ENCODE results near the gene WFDC2.
"Not testable (repeated sequence)": the region's sequence is repeated elsewhere in the genome, so short reads cannot be mapped to it uniquely, and the experiment has no call there.

Gene WFDC2

DNA sequence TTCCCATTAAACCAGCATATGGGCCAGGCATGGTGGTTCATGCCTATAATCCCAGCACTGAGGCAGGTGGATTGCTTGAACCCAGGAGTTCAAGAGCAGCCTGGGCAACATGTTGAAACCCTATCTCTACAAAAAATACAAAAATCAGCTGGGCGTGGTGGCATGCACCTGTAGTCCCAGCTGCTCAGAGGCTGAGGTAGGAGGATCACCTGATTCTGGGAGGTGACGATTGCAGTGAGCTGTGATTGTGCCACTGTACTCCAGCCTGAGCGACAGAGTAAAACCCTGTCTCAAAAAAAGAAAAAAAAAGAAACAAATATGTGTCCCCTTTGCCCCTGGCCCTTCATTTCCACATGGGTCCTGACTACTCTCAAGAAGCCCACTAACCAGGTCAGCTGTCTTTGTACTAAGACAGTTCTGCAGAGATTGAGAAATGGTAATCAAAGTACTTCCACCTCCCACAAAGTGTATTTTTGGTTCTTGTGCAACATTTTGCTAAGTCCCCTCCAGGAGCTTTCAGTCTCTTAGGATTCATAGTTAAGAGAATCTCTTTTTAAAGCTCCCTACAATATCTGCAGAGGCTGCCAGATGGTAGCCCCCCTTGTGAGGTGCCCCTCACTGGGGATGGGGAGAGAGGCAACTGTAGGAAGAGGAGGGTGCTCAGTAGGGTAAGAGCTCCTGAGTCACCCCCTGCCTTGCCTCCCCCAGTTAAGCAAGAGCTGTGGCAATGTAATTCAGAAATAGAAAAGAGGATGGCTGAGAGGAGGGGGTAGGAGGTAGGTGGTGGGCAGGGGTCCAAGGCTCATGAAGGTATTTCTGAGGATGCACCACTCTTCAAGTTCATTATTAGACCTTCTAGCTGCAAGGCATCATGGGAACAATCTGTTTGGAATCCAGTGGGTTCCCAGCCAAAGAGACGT lies 16.5 kb upstream of the WFDC2 start:
- DNase-seq = no peak

DNA sequence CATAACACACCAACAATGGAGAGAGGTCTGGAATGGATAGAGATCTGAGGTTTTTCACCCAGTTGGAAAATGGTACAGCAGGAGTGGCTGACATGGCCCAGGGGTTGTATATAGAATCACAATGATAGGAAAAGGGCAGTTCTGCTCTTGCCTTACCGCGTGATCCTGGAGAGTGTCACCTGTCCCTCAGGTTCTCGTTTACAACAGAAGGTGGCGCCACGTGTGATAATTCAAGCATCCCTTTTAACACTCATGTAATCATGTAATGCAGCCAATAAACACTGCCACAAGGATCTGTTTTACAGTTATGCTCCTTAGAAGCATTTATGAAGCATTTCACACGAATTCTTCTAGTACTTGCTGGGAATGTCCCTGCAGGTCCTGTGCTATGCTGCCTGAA lies 12.9 kb upstream of the WFDC2 start:
- DNase-seq = no peak

DNA sequence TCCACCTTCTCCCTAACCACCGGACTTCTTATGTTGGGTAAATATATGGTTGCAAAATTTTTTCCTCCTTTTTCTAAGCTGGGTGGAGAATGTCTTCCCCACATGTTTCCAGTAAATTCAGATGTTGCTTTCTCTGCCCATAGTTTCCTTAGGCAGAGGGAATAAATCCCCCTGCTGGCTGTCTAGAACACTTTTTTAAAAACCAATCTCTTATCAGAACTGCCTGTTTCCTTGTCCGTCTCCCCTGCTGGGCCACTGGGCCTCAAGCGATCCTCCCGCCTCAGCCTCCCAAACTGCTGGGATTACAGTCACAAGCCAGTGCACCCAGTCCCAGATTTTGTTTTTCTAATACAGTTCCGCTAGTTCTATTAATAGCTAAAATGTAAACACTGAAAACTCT lies 9.9 kb upstream of the WFDC2 start:
- DNase-seq = no peak

DNA sequence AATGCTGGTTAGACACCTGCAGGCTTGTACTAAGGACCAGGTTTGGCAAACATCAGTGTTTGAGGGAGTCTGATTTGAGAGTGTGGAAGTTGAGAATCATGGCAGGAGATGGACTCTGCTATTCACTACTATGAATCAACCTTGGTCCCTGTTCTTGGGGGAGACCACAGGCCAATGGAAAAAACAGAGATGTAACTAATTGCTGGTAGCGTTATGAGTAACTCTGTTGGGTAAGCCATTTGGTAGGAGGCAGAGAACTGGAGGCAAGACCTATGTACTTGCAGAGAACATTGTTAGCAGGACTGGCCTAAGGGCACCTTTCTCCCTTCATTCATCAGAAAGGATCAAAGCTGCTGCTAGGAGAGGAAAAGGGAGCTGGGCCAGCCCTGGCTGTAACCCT lies 8.3 kb upstream of the WFDC2 start:
- DNase-seq = no peak

DNA sequence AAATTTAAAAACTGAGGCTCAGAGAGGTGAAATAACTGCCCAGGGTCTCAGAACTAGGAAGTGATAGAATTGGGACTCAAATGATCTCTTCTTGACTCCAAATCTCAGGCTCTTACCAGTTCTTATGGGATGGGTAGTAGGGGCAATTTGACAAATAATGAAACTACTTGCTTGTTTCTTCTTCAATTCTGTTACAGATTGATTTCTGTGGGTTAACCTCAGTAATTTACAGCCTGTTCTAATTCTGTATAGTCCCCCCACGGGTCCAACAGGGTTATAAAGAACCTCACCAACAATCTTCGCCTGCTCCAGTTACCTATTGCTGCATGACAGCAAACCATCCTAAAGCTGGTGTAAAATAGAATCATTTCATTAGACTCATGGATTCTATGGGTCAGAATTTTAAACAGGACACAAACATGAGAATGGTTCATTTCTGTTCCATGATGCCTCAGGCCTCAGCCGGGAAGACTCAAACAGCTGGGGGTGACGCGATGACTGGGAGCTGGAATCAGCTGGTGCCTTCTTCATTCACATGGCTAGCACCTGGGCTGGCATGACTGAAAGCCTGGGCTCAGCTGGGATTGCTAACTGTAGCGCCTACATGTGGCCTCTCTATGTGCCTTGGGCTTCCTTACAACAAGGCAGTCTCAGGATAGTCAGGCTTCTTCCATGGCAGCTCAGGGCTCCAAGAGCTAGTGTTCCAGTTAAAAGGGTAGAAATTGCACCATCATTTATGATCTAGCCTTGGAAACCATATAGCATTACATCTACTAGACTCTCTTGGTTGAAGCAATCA lies 6.6 kb upstream of the WFDC2 start:
- no peak for DNase-seq

DNA sequence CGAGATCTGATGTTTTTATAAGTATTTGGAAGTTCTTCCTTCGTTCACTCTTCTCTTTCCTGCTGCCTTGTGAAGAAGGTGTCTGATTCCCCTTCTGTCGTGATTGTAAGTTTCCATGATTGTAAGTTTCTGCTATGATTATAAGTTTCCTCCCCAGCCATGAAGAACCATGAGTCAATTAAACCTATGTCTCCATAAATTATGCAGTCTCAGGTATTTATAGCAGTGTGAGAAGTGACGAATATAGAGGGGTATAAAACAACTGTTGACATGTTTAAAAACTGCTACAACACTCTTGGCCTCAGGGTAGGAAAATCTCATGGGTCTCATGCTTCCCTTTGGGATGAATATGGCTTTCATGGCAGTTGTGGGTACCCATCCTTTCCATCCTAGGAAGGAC lies 5.8 kb upstream of the WFDC2 start:
- no peak for DNase-seq

DNA sequence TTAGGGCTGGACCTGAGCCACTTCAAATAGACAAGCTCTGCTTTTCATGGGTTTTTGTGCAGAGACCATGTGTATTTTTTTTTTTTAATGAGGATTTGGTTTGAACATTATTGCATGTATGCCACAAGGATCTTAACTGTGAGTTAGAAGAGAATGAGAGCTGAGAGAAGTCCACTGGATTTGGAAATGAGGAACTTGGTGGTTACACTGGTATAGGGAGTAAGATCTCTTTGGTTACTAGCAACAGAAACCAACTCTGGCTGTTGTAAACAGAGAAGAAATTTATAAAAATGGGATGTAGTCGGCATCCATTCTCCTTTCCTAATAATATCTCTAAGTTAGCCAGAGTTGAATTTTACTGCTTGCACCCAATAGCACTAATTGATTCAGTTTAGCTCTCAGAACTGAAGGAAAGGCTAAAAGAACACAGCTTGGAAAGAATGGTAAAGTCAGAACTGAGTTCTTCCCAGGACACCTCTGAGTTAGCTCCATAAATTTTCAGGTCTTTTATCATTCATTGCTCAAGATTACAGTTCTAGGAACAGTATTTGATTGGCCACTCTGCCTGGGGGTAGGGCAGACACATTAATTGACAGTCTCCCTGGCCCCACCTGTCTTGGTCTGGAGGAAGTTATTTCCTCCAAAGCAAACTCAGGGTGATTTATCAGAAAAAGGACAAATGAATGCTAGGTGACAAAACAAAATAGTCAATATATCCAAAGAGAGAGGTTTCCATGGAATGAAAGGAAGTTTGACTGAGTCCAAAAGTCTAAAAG lies 3.9 kb upstream of the WFDC2 start:
- DNase-seq = no peak

DNA sequence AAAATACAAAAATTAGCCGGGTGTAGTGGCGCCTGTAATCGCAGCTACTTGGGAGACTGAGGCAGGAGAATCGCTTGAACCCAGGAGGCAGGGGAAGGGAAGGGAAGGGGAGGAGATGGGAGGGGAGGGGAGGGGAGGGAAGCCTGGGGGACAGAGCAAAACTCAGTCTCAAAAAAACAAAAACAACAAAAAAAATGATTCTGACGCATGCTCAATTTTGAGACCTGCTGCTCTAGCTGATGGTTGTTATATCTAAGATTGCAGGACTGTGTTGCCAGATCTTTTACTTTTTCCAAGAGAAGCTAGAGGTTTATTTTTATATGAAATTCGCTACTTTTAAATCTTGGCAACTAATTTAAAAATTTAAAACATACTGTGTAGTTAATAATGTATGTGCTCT lies 2.4 kb upstream of the WFDC2 start:
- no peak for DNase-seq

DNA sequence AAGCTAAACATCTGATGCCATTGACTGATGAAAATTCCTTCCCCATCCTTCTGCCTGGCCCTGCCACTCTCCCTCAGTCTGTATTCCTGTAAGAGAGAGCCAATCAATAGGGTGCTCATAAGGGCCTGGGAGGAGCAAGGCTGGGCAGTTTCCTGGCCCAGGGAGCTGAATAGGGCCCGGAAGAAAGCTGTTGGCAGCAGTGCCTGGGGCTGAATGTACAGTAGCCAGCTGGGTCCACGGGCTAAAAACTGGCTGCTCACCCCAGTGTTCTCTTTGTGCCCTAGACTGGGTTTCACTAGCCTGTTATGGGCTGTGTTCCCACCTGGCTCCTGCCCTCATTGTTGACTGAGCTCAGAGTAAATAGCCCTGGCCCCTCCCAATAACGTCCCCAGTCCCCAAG lies 1.7 kb upstream of the WFDC2 start:
- no peak for DNase-seq

DNA sequence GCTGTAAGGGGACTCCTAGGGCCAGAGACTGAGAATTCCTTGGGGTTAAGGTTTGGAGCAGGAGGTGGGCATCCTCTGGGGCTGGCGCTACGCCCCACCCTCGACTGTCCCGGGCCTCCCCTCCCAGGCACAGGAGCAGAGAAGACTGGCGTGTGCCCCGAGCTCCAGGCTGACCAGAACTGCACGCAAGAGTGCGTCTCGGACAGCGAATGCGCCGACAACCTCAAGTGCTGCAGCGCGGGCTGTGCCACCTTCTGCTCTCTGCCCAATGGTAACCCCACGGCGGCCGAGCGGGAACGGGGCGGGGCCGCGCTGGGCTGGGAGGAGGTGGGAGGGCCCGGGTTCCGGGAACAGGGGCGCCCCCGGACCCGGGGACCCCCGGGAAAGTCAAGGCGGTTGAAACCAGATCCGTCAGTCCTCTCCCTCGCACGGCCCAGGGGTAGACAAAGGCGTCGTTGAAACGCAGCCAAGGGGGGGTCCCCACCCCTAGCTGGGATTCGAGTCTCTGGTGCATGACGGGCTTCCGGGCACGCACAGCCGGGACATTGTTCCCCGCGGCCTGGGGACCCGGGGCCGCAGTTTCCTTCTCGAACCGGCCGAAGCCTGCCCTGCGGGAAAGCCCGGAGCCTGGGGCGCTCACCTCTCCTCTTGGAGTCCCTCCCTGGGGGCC lies 844 bp downstream of the WFDC2 start:
- DNase-seq = no peak

DNA sequence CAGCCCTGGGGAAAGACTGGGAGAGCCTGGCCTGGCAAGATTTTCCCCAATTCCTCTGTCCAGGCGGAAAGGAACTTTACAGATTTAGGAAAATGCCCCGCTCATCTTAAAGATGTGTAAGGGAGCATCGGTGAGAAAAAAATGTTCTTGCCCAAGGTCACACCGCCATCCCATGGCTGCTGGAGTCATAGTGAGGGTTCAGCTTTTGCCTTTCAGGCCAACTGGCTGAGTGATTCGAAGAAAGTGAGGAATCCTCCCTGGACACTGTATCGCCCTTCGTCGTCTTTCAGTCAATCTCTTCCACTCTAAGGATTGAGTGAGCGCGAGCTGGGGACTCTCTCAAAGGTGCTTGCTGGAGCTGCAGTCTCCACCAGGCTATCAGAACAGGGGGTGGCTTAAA lies 1.4 kb downstream of the WFDC2 start:
- DNase-seq = no peak

DNA sequence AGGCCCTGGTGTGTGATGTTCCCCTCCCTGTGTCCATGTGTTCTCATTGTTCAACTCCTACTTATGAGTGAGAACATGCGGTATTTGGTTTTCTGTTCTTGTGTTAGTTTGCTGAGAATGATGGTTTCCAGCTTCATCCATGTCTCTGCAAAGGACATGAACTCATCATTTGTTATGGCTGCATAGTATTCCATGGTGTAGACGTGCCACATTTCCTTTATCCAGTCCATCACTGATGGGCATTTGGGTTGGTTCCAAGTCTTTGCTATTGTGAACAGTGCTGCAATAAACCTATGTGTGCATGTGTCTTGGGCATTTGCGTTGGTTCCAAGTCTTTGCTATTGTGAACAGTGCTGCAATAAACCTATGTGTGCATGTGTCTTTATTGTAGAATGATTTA lies 2.7 kb downstream of the WFDC2 start:
- not testable (repeated sequence) for DNase-seq

DNA sequence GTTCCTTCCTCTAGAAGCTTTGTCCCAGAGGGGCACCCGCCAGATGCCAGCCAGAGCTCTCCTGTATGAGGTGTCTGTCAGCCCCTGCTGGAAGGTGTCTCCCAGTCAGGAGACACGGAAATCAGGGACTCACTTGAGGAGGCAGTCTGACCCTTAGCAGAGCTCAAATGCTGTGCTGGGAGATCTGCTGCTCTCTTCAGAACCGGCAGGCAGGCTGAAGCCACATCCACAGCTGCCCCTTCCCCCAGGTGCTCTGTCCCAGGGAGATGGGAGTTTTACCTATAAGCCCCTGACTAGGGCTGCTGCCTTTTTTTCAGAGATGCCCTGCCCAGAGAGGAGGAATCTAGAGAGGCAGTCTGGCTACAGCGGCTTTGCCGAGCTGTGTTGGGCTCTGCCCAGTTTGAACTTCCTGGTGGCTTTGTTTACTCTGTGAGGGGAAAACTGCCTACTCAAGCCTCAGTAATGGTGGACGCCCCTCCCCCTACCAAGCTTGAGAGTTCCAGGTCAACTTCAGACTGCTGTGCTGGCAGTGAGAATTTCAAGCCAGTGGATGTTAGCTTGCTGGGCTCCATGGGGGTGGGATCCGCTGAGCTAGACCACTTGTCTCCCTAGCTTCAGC lies 8.1 kb downstream of the WFDC2 start:
- not testable (repeated sequence) for DNase-seq

DNA sequence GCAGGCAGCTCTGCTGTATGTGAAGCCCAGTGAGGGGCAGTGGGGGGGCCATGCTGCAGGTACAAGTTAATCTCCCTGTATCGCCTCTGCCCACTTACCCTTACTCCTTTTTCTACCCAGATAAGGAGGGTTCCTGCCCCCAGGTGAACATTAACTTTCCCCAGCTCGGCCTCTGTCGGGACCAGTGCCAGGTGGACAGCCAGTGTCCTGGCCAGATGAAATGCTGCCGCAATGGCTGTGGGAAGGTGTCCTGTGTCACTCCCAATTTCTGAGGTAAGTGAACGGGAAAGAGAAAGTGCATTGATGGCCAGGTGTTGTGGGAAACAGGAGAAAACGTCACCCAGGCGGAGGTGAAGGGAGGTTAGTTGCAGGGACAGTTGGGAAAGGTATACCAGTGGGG lies 10.3 kb downstream of the WFDC2 start:
- no peak for DNase-seq

DNA sequence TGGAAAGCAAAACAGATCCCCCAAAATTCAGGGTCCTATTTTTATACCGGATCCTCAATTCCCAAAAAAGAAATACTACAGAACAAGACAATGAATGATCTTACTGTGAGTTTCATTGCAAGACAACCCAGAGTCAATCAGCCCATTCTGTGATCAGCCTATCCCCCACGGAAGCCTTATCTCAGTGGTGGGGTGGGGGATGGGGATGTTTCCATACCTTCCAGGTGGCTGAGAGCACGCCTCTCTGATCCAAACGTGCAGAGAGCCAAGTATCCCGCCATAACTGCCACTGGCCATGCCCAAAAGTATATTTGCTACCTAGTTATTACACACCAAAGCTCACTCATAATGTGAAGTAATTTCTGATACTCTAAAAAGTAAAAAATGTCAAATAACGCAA lies 15.1 kb downstream of the WFDC2 start:
- no peak for DNase-seq

DNA sequence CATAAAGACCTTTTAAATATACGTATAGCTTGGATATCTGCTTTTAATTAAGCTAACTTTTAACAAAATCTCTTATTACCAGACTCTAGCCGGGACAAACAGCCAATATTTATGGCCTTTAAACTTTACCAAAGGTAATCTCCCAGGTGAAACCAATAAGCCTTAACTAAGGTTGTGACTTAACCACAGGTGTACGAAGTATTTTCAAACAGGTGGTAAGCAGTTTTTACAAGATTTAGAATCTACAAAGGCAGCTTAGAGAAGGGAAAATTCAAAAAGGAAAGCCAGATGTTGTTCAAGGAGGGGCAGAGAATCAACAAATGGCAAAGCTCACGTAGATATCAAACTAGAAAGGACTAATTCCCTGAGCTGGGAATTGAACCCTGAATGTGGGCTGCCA lies 15.8 kb downstream of the WFDC2 start:
- no peak for DNase-seq

DNA sequence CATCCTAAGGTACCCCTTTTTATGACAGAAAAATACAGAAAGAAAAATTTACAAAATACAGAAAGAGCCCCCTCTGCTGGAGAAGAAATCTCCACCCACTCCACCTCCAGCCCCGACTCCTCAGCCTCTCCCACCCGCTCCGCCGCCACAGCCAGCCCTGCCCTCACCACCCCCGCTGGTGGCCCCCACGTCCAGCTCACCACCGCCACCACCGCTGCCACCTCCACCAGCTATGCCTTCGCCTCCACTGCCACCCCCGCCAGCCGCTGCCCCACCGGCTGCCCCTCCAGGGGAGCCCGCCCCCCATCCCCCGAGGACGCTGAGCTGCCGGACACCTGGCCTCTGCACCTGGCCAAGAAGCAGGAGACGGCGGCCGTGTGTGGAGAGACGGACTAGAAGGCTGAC lies 17.7 kb downstream of the WFDC2 start:
- no peak for DNase-seq

DNA sequence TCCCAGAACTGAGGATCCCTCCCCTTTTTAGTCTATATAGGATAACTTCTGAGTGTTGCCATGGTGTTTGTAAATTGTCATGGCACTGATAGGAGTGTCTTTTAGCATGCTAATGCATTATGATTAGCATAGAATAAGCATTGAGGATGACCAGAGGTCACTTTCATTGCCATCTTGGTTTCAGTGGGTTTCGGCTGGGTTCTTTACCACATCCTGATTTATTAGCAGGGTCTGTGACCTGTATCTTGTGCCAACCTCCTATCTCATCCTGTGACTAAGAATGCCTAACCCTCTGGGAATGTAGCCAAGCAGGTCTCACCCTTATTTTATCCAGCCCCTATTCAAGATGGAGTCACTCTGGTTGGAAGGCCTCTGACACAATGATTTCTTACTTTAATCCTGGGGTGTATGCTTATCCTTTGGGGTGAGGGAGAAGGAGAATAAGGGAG lies 19.6 kb downstream of the WFDC2 start:
- no peak for DNase-seq

DNA sequence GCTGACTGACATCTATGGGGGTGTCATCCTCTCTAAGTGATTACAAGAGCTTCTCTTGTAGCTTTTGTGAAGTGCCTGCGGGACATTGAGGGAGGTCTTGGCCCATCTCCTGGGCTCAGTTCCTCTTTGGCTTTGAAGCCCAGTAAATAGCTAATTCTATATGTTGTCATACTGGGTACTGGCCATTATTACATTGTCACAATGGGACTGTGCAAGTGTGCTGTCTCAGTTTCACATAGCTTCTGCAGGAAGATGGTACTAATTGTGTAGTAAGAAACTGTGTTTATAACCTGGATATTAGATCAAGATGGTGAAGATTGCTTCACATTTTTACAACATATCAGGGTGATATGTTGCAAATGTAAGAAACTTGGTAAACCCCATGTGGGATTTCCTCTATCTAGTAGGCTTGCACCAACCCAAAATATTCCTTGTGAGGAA lies 26.0 kb downstream of the WFDC2 start:
- DNase-seq = no peak

DNA sequence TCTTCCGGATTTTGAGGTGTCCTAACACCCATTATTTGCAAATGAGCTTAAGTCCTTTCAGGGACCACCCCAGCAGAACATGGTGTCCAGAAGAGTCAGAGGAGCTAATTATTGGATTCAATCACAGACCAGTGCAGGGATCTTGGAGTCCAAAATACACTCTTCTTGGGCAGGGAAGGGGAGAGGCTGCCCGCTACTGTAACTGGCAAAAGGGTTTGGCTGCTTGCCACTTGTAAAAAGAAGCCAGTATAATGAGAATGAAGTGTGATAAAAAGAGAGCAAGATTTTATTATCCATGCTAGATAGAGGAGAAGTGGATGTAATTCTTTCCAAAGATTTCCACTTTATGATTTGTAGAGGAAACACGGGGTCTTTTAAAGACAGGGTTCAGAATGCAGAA lies 26.6 kb downstream of the WFDC2 start:
- DNase-seq = no peak

DNA sequence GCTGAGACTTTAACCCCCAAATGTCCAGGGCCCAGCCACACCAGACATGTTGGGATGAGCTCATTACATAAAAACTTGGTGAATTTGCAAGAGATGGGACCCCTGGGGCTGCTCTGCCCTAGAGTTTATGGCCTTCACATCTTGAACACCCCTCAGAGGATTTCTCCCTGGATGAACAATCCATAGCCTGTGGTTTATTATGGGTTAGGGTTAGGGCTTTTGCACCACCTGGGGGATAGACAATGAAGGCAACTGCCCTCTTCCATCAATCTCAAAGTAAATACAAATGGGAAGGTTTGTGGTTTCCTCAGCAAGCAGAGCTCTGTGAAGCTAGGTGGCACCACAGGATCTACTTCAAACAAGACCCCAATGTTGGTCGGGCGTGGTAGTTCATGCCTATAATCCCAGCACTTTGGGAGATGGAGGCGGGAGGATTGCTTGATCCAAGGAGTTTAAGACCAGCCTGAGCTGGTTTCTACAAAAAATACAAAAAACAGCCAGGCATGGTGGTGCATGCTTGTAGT lies 28.5 kb downstream of the WFDC2 start:
- DNase-seq = no peak

DNA sequence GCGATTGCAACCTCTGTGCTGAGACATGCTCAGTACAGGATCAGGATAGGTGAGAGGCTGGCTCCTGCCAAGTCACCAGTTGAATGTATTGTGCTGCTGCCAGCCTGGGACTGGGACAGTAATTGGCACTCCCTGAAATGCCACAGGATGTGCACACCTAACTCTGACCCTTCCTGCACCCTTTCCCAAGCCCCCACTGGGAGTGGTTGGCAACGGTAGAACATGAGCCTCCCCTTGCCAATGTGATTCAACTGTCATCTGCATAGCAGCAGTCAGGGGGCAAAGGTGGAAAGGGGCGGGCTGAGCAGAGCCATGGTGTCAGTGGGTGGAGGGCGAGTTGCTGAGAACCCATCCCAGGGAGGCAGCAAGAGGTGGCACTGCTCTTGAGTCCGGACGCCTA lies 30.5 kb downstream of the WFDC2 start:
- DNase-seq = no peak

Measured in activated T-cell treated with anti-CD3 and anti-CD28 coated beads, Interleukin-2, amount 50 U/mL, for 1 hour (primary cell).